VCaP (cell line): ENCODE results near the gene CEMIP.

Experiments used
- H3K27ac ChIP-seq: fragments of 450-650 bp; 2 replicates; pipeline ENCODE4 v1.5.1; 2017
- CTCF ChIP-seq: fragments of 450-650 bp; conservative IDR thresholded peaks from 2 replicates; pipeline ENCODE4 v1.5.1; 2017; ENCODE audit warnings: mild to moderate bottlenecking, moderate library complexity

The CEMIP gene

GRCh38 chr15:80970018-80970657 is 191.0 kb downstream of the CEMIP start:
- peak; percentile 98 for TF ChIP-seq CTCF
- peak overlapping the region; percentile 31 for H3K27ac ChIP-seq

GRCh38 chr15:80970658-80971057 is 191.5 kb downstream of the CEMIP start:
- peak overlapping the region; percentile 31 for H3K27ac ChIP-seq
- TF ChIP-seq CTCF = no peak

GRCh38 chr15:80971143-80971542 is 192.0 kb downstream of the CEMIP start:
- peak overlapping the region; percentile 31 for H3K27ac ChIP-seq
- TF ChIP-seq CTCF = no peak

GRCh38 chr15:80972276-80972675 is 193.1 kb downstream of the CEMIP start:
- no peak for TF ChIP-seq CTCF
- no peak overlapping the region; the same call in 1 of the 2 replicates for H3K27ac ChIP-seq

- no peak for TF ChIP-seq CTCF
- peak overlapping the region; percentile 89 for H3K27ac ChIP-seq
Measured at GRCh38 chr15:80974914-80975313, 195.7 kb downstream of the CEMIP start.

- TF ChIP-seq CTCF = no peak
- H3K27ac ChIP-seq = peak overlapping the region; percentile 89
Measured at GRCh38 chr15:80976851-80977250, 197.7 kb downstream of the CEMIP start.

GRCh38 chr15:80977627-80978036 is 198.5 kb downstream of the CEMIP start:
- peak; percentile 74 for TF ChIP-seq CTCF
- peak overlapping the region; percentile 89 for H3K27ac ChIP-seq
